Stimulated activated CD4-positive, alpha-beta T cell treated with anti-CD3 and anti-CD28 coated beads, Interleukin-1b, Interleukin-23, amount 100 ng/mL, for 48 hours (primary cell): ENCODE results near the gene CWC27.

Experiments
- DNase-seq: peaks from one replicate; pipeline ENCODE4 v3.0.0-alpha.2; 2020

Gene CWC27, protein sequence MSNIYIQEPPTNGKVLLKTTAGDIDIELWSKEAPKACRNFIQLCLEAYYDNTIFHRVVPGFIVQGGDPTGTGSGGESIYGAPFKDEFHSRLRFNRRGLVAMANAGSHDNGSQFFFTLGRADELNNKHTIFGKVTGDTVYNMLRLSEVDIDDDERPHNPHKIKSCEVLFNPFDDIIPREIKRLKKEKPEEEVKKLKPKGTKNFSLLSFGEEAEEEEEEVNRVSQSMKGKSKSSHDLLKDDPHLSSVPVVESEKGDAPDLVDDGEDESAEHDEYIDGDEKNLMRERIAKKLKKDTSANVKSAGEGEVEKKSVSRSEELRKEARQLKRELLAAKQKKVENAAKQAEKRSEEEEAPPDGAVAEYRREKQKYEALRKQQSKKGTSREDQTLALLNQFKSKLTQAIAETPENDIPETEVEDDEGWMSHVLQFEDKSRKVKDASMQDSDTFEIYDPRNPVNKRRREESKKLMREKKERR

DNA sequence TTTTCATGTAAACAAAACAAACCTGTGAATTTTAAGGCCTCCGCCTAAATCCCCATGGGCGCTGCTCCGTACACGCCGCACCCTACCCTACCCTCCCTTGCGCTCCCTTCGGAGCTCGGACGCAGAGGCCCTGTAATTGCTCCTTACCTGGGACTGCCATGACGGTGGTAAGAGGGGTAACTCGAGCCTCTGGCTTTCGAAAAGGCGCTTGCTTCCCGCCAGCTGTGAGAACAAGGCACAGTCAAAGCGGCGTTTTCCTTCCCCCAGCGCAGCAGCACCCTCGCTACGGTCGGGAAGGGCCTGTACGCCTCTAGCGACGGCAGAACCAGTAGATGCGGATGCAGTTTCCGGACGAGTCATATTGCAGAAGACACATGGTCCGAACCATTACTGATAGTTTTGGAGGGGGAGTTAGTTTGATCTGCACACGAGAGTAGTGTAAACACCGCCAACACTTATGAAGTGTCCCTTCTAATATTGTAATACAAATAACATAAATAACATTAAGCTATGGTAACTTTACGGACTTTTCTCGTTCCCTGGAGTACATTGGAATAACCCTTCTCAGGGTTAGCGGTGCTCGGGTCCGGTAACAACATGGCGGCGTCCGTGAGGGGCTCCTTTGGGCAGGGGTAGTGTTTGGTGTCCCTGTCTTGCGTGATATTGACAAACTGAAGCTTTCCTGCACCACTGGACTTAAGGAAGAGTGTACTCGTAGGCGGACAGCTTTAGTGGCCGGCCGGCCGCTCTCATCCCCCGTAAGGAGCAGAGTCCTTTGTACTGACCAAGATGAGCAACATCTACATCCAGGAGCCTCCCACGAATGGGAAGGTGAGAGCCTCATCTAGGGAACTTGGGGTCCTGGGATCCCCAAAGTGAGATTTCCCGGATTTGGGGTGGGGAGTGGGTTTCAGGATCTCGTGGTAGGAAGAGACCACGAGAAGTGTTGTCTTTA is at the start of gene CWC27, which contains the start of gene SREK1IP1:
Gene CWC27, plus strand, starts transcription at position 573 of the 955 bp plus-strand sequence. Its CDS starts 217 bp downstream, at position 790.
Gene SREK1IP1, minus strand, starts transcription at position 334 of the 955 bp plus-strand sequence. Its CDS starts 174 bp downstream, at position 160.
- DNase-seq, result peak; percentile 86

DNA sequence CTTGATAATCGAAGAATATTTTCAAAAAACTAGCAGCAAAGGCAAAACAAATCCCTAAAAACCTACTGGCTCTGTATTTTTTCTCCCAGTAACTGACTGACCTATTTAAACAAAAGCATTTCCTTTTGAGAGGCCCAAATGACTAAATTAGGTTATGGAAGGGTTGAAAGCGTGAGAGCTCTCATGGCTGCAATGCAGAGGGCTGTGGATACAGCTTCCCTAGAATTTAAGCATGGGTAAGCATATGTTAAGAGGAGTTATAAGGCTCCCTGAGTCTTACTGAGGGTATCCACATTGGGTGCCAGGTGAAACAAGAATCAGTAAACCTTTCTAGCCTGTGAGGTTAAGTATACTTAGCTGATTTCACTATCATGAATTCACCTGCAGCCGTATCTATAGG is 46.1 kb upstream of the CWC27 start:
- DNase-seq, result no peak

DNA sequence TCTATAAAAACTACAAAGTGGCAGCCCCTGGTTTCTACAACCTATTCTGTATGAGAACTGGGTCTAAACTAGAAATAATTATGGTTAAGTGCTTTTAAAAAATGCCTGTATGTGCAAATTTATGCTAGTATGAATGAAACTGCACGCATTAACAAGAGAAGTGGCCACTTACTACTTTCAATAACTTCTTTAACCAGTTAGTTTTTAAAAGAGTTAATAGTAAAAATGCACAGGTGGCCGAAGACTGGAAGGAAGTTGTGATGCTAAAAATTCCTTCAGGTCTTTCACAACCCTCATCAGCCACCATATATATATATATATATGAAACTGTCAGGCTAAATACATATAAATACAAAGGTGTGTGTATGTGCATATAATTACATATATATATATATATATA is 41.6 kb upstream of the CWC27 start:
- DNase-seq, result no peak

DNA sequence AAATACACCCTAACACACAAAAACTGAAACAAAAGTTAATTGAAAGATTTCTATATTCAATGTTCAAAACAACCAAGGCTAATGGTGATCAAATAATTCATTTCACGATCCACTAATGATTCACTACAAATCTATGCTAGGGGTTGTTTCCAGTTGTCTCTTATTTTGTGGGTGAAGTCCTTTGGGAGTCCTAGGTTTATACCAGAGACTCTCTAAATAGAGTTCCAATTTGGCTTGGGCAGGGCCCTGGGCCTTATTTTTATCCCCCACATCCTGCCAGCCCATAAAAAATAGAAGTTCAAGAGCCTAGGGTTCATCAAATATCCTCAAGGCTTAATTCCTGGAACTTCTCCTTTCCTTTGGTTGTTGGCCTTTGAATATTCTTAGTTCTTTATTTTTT is 26.3 kb upstream of the CWC27 start:
- DNase-seq, result no peak

DNA sequence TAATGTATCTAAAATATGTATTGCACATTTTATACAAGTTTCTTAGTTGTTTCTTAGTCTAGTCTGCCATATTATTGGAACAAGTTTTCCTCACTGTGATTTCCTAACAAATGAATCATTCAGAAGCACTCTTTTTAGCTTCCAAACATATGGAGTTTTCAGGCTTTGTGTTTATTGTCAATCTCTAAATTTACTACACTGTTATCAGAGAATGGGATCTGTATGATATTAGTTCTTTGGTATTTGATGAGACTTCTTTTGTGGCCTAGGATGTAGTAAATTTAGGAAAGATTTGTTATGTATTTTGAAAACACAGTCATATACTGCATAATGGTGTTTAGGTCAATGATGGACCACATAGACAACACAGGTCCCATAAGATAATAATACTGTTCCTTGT is 25.9 kb upstream of the CWC27 start:
- DNase-seq, result no peak

DNA sequence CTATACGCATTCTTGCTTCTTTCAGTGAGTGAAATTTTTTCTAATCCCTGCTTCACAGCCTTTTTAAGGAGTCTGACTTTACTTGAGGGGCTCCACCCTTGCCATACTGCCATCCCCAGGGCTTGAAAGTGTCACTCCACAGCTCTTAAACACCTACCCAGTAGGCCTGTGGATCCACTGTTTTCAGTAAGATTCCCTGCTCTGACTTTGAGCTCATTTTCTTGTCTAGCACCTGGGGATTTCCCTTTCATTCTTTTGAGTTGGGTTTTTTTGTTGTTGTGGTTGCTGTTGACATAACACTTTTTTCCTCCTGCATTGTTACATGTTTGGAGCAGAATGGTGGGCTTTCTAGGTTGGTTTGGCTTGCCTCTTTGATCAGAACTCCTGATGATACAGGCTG is 23.8 kb upstream of the CWC27 start:
- DNase-seq, result no peak

DNA sequence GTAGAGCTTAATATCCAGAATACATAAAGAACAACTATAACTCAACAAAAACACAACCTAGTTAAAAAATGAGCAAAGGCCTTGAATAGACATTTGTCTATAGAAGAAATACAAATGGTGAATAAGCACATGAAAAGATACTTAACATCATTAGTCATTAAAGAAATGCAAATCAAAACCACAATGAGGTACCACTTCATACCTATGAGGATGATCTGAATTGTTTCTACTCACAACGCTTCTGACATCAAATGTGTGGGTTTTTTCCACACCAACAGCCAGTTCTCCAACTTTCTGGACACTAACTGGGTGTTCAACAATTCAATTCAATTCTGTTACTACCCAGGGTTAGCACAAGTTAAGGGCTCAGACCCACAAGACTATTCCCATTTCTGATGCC is 22.3 kb upstream of the CWC27 start:
- DNase-seq, result no peak

DNA sequence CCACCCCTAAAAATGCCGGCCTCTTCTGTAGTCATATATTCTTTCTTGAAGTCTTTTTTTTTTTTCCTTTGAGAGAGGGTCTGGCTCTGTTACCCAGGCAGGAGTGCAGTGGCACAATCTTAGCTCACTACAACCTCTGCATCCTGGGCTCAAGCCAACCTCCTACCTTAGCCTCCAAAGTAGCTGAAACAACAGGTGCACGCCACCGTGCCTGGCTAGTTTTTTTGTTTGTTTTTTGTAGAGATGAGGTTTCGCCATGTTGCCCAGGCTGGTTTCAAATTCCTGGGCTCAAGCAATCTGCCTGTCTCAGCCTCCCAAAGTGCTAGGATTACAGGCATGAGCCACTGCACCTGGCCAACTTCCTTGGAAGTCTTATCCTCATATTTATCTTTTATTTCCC is 19.3 kb upstream of the CWC27 start:
- no peak for DNase-seq

DNA sequence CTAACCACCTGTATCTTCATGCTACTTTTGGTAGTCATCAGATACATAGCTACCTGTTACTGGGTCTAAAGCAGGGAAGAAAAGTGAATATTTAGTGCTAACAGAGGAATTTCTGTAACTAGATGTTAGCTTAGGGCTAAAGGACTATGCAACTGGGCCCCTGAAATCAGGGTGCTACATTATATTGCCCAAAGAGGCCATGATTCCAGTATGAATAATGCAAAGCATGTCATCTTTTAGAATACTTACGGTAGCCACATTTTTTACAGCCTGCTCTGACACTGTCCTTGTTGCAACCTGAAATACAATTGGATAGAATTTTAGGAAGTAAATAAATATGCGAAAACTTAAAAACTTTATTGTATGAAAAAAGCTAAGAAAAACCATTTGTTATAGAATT is 14.7 kb upstream of the CWC27 start:
- DNase-seq, result no peak

DNA sequence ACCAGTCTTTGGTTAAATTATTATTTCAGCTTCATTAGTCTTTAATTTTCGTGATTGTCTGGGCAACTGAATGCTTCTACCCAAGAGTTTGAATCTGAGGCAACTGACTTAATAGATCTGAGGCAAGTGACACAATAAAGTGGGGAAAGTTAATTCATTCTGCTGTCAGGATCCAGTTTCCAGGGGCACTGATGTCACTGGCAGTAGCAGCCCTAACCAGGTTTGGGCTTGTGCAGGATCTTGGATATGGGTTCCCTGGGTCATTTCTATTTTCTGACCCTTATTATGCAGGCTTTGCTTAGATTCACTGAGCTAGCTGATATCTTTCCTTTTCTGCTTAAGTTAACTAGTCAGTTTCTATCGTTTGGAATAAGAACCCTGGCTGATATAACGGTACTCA is 9.8 kb upstream of the CWC27 start:
- no peak for DNase-seq

DNA sequence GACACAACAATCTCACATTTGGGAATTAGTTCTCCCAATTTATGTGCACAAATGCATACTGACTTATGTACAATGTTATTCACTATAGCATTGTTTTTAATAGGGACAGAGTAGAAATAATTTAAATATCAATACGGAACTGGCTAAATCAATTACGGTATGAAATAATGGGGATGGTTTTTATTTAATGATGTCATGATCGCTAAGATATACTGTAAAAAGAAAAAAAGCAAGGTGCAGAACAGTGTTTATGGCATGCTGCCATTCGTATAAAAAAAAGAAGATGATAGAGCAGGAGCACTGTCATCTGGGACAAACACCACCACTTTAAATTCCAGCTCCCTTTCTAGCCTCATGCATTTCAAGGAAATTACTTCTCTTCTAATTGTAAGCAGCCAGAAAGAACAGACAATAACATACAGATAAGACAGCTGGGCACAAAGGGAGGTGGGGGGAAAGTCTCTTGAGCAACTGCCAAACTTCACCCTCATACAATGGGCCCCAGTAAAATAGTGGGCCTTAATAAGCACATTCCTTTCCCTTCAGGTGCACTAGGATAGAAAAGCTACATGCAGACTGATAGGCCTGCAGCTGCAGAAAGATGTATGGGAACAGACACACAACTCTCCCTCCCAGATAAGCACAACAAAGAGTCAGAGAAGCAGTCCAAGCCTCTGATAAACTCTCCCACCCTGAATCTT is 8.6 kb upstream of the CWC27 start:
- DNase-seq, result no peak

DNA sequence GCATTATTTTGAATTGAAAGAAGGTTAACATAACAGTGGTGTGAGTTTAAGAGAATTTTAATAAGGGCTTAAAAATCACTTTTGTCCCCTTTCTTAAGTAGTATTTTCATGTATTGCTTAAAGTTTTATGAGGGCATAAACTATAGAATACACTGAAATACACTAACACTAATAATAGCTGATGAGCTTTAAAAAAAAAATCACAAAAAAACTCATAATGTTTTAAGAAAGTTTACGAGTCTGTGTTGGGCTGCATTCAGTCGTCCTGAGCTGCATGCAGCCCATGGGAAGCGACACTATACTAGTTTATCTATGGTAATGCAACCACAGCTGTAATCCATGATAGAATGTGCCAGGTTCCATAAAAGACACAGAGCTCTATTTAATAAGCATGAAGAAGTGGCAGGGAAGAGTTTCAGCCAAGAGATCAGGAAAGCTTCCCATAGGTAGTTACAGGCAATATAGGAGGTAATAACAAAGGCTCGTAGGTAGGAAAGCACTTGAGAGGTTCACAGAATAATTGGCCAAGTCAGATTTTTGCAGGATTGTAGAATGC is 4.7 kb upstream of the CWC27 start:
- no peak for DNase-seq

DNA sequence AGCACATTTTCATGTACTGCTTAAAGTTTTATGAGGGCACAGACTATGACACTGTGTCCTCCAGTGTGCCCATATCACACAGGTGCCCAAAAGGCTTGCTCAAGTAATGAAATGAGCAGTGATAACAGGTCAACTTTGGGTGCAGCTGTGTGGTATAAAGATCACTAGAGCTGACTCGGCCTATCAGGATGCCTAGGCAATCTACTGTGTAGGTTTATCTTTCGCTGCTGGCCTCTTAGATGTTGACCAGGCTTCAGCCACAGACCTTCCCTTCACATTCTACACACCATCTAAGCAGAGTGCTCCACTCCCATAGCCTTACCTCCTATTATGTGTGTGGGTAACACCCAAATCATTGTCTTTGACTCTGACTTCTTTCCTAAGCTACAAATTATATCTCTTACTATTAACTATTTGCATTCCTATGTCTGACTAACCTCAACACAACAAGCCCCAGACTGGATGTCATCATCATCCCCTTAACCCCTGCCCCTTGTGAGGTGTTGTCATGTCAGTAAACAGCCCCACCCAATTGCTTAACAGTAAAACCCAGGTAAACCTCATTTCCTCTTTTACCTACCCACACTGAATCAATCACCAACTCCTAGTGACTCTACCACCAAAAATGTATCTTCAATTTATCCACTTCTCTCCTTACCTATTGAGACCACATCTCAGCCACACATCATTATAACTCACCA is 2.8 kb upstream of the CWC27 start:
- DNase-seq, result no peak

DNA sequence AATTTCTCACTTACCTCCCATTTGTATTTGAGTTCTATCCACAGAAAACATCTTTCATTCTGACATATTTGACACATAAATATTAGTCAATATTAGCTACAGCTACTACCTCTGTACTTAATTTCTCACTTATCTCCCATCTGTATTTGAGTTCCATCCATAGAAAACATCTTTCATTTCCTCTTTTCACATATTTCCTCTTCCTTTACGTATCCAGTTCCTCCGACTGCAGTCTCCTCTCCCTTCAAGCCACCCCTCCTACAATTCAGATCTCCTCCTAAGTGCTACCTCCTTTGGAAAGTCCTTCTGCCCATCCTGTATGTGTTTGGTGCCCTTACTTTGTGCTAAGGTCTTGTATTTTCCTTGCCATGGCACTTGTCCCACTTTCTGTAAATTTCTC is 1.8 kb upstream of the CWC27 start:
- DNase-seq, result no peak

DNA sequence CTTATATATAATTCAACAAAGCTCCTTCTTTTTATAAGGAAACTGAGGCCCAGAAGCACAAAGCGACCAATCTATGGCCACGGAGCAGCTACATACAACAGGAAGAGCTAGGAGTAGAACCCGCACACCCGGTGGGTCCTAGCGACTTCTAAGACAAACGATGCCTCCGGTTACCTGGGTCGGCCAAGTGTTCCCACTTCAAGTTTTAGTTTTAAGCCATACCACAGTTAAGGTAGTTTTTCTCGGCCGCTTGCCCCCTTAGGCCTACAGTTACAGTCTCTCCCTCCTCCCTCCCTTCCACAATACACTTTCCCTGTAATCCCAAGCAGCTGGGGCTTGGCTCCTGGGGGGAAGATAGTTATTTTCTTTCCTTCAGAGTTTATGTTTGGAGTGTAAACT is 772 bp upstream of the CWC27 start:
- peak; percentile 4 for DNase-seq

DNA sequence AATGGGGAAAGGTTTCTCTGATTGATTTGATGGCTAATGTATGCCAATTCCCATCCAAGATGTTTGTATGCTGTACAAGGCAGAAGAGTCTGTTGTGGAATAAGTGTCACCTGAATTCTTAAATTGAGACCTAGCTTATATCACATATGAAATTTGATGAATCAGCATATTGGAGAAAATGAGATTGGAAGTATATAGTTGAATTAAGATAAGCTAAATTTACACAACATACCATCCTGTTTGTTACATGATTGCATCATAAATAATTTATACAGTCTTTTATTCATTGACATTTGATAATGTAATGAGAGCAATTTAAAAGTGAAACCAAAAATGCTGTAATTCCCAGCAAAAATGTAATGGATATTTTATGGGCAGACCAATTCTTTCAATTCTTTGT is 1.1 kb downstream of the CWC27 start:
- DNase-seq, result no peak

DNA sequence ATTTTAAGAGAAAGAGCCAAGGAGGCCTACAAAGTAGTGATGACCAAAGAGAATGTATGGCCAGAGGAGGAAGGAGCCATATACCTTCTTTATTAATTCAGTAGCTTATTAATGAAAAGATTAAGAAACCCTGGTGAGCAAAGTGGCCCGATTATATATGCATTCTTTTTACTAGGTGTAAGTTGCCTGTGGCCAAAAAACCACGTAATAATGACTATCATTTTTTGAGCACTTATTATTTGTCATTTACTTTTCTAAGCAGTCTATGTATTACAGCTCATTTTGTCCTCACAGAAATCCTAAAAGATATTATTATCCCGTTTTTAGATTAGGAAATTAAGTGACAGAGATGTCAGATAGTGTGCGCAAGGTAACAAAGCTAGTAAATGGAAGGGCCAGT is 3.0 kb downstream of the CWC27 start:
- DNase-seq, result no peak

DNA sequence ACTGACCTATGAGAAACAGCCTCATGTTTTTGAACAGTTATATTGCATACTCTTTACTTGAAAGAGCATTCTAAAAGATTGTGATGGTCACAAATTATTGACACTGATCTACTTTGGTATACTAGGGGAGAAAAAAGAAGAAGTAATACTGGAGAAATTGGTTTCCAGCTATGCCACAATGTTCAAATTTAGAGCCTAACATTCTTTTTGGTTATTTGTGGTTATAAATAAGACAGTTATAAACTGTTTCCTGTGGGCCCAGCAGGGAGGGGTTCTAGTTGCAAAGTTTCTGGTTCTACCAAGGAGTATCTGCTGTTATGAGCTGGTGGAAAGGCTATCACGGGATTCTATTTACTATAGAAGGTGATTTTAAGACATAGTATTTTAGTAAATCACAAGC is 4.8 kb downstream of the CWC27 start:
- DNase-seq, result no peak

DNA sequence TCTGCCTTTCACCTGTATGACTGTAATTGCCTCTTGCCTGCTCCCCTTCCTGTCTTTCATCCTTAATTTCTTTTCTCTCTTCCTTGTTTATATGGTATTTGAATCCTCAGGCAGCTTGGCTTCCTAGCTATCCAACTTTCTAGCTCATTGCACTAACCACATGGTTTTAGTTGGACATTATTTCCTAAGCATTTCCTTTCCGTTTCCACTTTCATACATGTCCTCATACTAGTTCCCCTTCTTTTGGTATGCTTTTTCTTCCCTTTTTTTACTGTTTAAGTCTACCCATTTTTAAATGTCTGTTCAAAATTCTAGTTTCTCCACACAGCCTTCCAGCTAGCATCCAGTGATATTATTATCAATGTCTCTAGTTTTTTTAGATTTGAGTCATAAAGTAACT is 6.6 kb downstream of the CWC27 start:
- no peak for DNase-seq

DNA sequence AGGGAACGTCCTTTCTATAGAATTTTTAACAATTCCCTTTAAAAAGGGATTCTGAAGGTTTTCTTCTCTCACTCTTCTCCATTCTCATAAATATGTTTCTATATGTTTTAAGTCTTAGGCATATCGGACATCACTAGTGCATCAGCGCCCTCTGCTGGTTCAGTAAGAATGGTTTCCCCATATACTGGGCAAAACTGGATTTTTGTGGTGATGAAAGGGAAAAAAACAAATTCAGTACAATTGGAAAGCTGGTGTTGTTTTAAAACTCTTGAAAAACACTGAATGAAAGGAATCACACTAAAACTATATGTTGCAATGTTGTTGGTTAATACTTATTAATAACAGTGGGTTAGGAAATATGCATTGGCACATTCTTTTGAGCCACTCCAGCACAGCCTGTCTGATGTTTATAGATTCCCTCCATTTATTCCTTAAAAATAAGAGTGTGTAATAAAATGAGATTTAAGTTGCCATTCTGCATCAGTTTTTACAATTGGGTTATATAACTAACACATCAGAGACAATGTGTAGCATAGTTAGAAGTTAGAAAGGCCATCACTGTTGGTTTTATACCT is 15.8 kb downstream of the CWC27 start:
- DNase-seq, result peak; percentile 60

DNA sequence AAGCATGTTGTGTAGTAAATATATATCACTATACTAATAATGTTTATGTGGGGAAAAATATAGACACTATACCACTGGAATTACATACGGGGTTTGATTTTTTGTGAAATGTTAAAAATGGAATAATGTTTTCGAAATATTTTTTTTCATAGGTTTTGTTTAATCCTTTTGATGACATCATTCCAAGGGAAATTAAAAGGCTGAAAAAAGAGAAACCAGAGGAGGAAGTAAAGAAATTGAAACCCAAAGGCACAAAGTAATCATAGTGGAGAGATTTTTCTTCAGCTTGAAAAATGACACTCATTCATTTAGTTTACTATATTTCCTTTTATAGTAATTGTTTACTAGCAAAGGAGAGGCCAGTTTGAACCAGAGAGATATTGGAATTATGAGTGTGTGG is 17.6 kb downstream of the CWC27 start:
- DNase-seq, result no peak

DNA sequence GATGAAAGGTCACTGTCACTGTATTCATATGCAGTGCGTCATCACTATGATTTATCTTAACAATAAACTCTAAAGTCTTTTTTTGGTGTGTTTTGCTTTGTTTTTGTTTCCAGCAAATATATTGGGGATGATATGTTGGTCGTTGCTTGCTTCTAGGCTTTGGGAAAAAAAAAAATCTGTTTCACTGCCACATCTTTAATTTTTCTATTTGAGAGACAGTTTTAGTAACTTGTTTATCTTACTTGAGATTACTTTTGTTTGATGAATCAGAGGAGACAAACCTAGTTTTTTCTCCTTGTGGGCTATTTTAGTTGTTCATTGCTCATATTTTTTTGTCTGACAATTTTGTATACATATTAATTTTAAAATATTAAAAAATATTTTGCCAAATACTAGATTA is 19.4 kb downstream of the CWC27 start:
- DNase-seq, result no peak
